ENCODE measurements around the gene FAM107B. TPM values are rescaled to one million over a fixed set of nuclear protein-coding genes. Genes with fewer than 3 reads are reported as not detected.

The FAM107B gene
- total RNA-seq, 1 experiment from 2014 or later = 158 TPM

DNA sequence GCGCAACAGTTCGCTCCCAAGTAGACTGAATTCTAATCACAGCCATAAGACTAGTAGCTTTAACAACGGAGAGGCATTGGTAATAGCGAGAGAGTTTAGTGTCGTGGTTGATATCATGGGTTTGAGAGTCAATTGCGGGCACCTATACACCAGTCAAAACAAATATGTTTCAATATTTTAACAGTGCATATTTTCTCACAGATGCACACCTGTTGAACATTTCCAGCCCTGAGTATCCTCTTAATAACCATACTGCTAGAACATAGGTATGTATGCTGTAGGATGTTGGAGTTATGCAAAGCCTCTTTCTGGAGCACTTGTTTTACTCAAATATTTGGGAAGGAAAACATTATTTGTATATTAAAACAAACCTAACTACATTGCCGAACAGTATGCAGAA, 92.9 kb downstream of the FAM107B start:
- no peaks in the 10 kb centered on the region for H3K4me1 ChIP-seq (ENCODE audit: low read length)
- no peak for DNase-seq
- H4K20me1 ChIP-seq (ENCODE audit: insufficient read depth, low read depth, low read length) = no peaks in the 10 kb centered on the region
- H3K27me3 ChIP-seq (ENCODE audit: low read length) = no peaks in the 10 kb centered on the region
- H3K4me2 ChIP-seq (ENCODE audit: low read depth, low read length, poor library complexity, severe bottlenecking) = no peak overlapping the region
- no peaks in the 10 kb centered on the region for H3K36me3 ChIP-seq (ENCODE audit: insufficient read depth, low read length)
- no peak overlapping the region for H3K4me3 ChIP-seq (ENCODE audit: low read length)
- no peak overlapping the region for H3K27ac ChIP-seq (ENCODE audit: low read length)
- H3K9ac ChIP-seq (ENCODE audit: low read length) = no peak overlapping the region
- H3K79me2 ChIP-seq (ENCODE audit: low read length) = no peaks in the 10 kb centered on the region
- H3K9me3 ChIP-seq (ENCODE audit: low read length) = no peaks in the 10 kb centered on the region
- no peak overlapping the region for H2AFZ ChIP-seq (ENCODE audit: low read length)
- H3K9me2 ChIP-seq (replicated peaks; ENCODE audit: insufficient read depth, low read length) = no peaks in the 10 kb centered on the region

- Histone ChIP-seq H3K9ac (ENCODE audit: low read length) (no peak overlapping the region), H3K27ac (ENCODE audit: low read length) (no peak overlapping the region), H3K79me2 (ENCODE audit: low read length) (no peaks in the 10 kb centered on the region), H3K9me3 (ENCODE audit: low read length) (no peaks in the 10 kb centered on the region), H2AFZ (ENCODE audit: low read length) (no peak overlapping the region), H3K36me3 (ENCODE audit: insufficient read depth, low read length) (no peaks in the 10 kb centered on the region), H3K4me3 (ENCODE audit: low read length) (no peak overlapping the region), H4K20me1 (ENCODE audit: insufficient read depth, low read depth, low read length) (no peaks in the 10 kb centered on the region), H3K4me1 (ENCODE audit: low read length) (no peaks in the 10 kb centered on the region), H3K4me2 (ENCODE audit: low read depth, low read length, poor library complexity, severe bottlenecking) (no peak overlapping the region), H3K9me2 (replicated peaks; ENCODE audit: insufficient read depth, low read length) (no peaks in the 10 kb centered on the region), H3K27me3 (ENCODE audit: low read length) (no peaks in the 10 kb centered on the region)
- DNase-seq = no peak
Measured at GRCh38 chr10:14681305-14681704, 93.4 kb downstream of the FAM107B start.

DNA sequence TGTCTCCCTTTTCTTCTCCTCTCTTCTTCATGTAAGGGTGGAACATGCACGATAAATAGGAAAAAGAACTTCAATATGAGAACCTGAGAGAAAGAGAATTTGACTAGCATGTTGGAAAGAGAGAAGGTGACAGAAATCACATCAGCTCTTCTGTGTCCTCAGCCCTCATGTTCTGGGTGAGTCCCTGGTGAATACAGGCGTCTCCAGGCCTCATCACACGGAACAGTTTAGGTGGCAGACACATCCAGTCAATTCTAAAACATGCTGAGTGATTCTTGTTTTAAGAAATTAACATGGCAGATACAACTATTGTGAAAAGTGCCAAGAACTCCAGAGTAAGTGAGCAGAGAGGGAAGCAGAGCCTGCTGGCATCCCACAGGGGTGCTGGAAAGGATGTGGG, 96.1 kb downstream of the FAM107B start:
- no peaks in the 10 kb centered on the region for H3K79me2 ChIP-seq (ENCODE audit: low read length)
- H2AFZ ChIP-seq (ENCODE audit: low read length) = no peak overlapping the region
- H4K20me1 ChIP-seq (ENCODE audit: insufficient read depth, low read depth, low read length) = no peaks in the 10 kb centered on the region
- H3K27ac ChIP-seq (ENCODE audit: low read length) = no peak overlapping the region
- no peak overlapping the region for H3K4me2 ChIP-seq (ENCODE audit: low read depth, low read length, poor library complexity, severe bottlenecking)
- no peaks in the 10 kb centered on the region for H3K9me3 ChIP-seq (ENCODE audit: low read length)
- H3K9ac ChIP-seq (ENCODE audit: low read length) = no peak overlapping the region
- no peak for DNase-seq
- no peaks in the 10 kb centered on the region for H3K36me3 ChIP-seq (ENCODE audit: insufficient read depth, low read length)
- H3K9me2 ChIP-seq (replicated peaks; ENCODE audit: insufficient read depth, low read length) = no peaks in the 10 kb centered on the region
- no peak overlapping the region for H3K4me3 ChIP-seq (ENCODE audit: low read length)
- H3K4me1 ChIP-seq (ENCODE audit: low read length) = peaks cover 14% of the 10 kb centered on the region
- no peaks in the 10 kb centered on the region for H3K27me3 ChIP-seq (ENCODE audit: low read length)

GRCh38 chr10:14676732-14677131, 98.0 kb downstream of the FAM107B start:
- Histone ChIP-seq H3K9me2 (replicated peaks; ENCODE audit: insufficient read depth, low read length) (no peaks in the 10 kb centered on the region), H3K27me3 (ENCODE audit: low read length) (no peaks in the 10 kb centered on the region), H3K79me2 (ENCODE audit: low read length) (no peaks in the 10 kb centered on the region), H3K9ac (ENCODE audit: low read length) (no peak overlapping the region), H4K20me1 (ENCODE audit: insufficient read depth, low read depth, low read length) (no peaks in the 10 kb centered on the region), H2AFZ (ENCODE audit: low read length) (no peak overlapping the region), H3K27ac (ENCODE audit: low read length) (no peak overlapping the region), H3K36me3 (ENCODE audit: insufficient read depth, low read length) (no peaks in the 10 kb centered on the region), H3K4me1 (ENCODE audit: low read length) (peaks cover 21% of the 10 kb centered on the region), H3K4me2 (ENCODE audit: low read depth, low read length, poor library complexity, severe bottlenecking) (no peak overlapping the region), H3K4me3 (ENCODE audit: low read length) (no peak overlapping the region), H3K9me3 (ENCODE audit: low read length) (no peaks in the 10 kb centered on the region)
- no peak for DNase-seq

DNA sequence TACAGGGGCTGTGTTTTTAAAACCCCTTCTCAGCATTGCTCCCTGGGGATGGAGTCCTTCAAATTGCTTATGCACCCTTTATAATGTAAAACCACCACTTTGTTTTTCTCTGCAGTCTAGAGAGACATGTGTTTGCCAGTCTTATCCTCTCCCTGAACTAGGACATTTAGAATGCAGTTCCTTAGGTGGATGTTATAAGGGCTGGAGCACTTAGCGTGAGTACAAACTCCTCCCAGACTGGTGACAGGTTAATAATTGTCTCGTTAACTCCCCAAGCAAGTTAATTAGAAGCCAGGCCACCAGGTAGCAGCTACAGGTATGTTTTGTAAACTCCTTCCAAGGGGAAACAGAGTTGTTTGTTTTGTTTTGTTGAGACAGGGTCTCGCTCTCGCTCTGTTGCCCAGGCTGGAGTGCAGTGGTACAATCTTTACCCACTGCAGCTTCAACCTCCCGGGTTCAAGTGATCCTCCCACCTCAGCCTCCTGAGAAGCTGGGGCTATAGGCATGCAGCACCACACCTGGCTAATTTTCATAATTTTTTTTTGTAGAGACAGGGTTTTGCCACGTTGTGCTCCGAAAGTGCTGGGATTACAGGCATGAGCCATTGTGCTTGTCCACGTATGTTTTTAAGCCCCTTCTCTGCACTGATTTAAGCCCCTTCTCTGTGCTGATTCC, 100.2 kb downstream of the FAM107B start:
- H3K9me2 ChIP-seq (replicated peaks; ENCODE audit: insufficient read depth, low read length) = no peaks in the 10 kb centered on the region
- no peak overlapping the region for H3K4me3 ChIP-seq (ENCODE audit: low read length)
- no peaks in the 10 kb centered on the region for H3K79me2 ChIP-seq (ENCODE audit: low read length)
- no peaks in the 10 kb centered on the region for H3K9me3 ChIP-seq (ENCODE audit: low read length)
- no peak overlapping the region for H3K4me2 ChIP-seq (ENCODE audit: low read depth, low read length, poor library complexity, severe bottlenecking)
- H4K20me1 ChIP-seq (ENCODE audit: insufficient read depth, low read depth, low read length) = no peaks in the 10 kb centered on the region
- no peaks in the 10 kb centered on the region for H3K27me3 ChIP-seq (ENCODE audit: low read length)
- no peak overlapping the region for H2AFZ ChIP-seq (ENCODE audit: low read length)
- no peak for DNase-seq
- no peak overlapping the region for H3K27ac ChIP-seq (ENCODE audit: low read length)
- H3K36me3 ChIP-seq (ENCODE audit: insufficient read depth, low read length) = no peaks in the 10 kb centered on the region
- no peak overlapping the region for H3K9ac ChIP-seq (ENCODE audit: low read length)
- peaks cover 21% of the 10 kb centered on the region for H3K4me1 ChIP-seq (ENCODE audit: low read length)

DNA sequence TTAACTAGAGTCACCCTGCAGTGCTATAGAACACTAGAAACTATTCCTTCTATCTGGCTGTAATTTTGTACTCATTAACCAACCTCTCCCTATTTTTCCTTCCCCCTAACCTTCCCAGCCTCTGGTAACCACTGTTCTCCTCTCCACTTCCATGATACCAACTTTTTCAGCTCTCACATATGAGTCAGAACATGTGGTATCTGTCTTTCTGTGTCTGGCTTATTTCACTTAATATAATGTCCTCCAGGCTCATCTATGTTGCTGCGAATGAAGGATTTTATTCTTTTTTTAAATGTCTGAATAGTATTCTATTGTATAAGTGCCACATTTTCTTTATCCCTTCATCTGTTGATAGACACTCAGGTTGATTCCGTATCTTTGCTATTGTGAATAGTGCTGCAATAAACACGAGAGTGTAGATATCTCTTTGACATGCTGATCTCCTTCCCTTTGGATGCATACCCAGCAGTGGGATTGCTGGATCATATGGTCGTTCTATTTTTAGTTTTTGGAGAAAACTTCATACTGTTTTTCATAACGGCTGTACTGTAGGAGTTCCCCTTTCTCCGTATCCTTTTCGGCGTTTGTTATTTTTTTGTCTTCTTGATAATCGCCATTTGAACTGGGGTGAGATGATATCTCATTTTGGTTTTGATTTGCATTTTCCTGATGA, 101.4 kb downstream of the FAM107B start:
- Histone ChIP-seq H4K20me1 (ENCODE audit: insufficient read depth, low read depth, low read length) (no peaks in the 10 kb centered on the region), H3K9me3 (ENCODE audit: low read length) (no peaks in the 10 kb centered on the region), H3K36me3 (ENCODE audit: insufficient read depth, low read length) (no peaks in the 10 kb centered on the region), H3K4me3 (ENCODE audit: low read length) (peak overlapping the region; percentile 39), H3K9me2 (replicated peaks; ENCODE audit: insufficient read depth, low read length) (no peaks in the 10 kb centered on the region), H3K79me2 (ENCODE audit: low read length) (no peaks in the 10 kb centered on the region), H3K27me3 (ENCODE audit: low read length) (no peaks in the 10 kb centered on the region), H3K4me1 (ENCODE audit: low read length) (peaks cover 21% of the 10 kb centered on the region), H3K4me2 (ENCODE audit: low read depth, low read length, poor library complexity, severe bottlenecking) (peak overlapping the region; percentile 55), H3K9ac (ENCODE audit: low read length) (no peak overlapping the region), H2AFZ (ENCODE audit: low read length) (0 out of 2 replicates have a peak overlapping the region, but pooled peaks have one; percentile 65), H3K27ac (ENCODE audit: low read length) (no peak overlapping the region)
- DNase-seq = no peak

GRCh38 chr10:14671386-14671831, 103.3 kb downstream of the FAM107B start:
- DNase-seq = peak; percentile 43
- H3K4me2 ChIP-seq (ENCODE audit: low read depth, low read length, poor library complexity, severe bottlenecking) = no peak overlapping the region
- H3K9me2 ChIP-seq (replicated peaks; ENCODE audit: insufficient read depth, low read length) = no peaks in the 10 kb centered on the region
- no peaks in the 10 kb centered on the region for H4K20me1 ChIP-seq (ENCODE audit: insufficient read depth, low read depth, low read length)
- no peak overlapping the region for H2AFZ ChIP-seq (ENCODE audit: low read length)
- no peaks in the 10 kb centered on the region for H3K27me3 ChIP-seq (ENCODE audit: low read length)
- H3K4me3 ChIP-seq (ENCODE audit: low read length) = no peak overlapping the region
- no peaks in the 10 kb centered on the region for H3K9me3 ChIP-seq (ENCODE audit: low read length)
- no peaks in the 10 kb centered on the region for H3K36me3 ChIP-seq (ENCODE audit: insufficient read depth, low read length)
- no peaks in the 10 kb centered on the region for H3K79me2 ChIP-seq (ENCODE audit: low read length)
- no peak overlapping the region for H3K27ac ChIP-seq (ENCODE audit: low read length)
- H3K9ac ChIP-seq (ENCODE audit: low read length) = no peak overlapping the region
- peaks cover 21% of the 10 kb centered on the region for H3K4me1 ChIP-seq (ENCODE audit: low read length)

GRCh38 chr10:14670551-14671240, 104.0 kb downstream of the FAM107B start:
- Histone ChIP-seq H3K9me2 (replicated peaks; ENCODE audit: insufficient read depth, low read length) (no peaks in the 10 kb centered on the region), H3K27ac (ENCODE audit: low read length) (no peak overlapping the region), H3K4me2 (ENCODE audit: low read depth, low read length, poor library complexity, severe bottlenecking) (no peak overlapping the region), H3K36me3 (ENCODE audit: insufficient read depth, low read length) (no peaks in the 10 kb centered on the region), H3K9me3 (ENCODE audit: low read length) (no peaks in the 10 kb centered on the region), H3K4me1 (ENCODE audit: low read length) (peaks cover 21% of the 10 kb centered on the region), H3K79me2 (ENCODE audit: low read length) (no peaks in the 10 kb centered on the region), H3K4me3 (ENCODE audit: low read length) (no peak overlapping the region), H3K9ac (ENCODE audit: low read length) (no peak overlapping the region), H2AFZ (ENCODE audit: low read length) (no peak overlapping the region), H3K27me3 (ENCODE audit: low read length) (no peaks in the 10 kb centered on the region), H4K20me1 (ENCODE audit: insufficient read depth, low read depth, low read length) (no peaks in the 10 kb centered on the region)
- DNase-seq = peak; percentile 39

Data from Karpas-422 (cell line).